Measurements from ENCODE around the gene METTL26.

DNA sequence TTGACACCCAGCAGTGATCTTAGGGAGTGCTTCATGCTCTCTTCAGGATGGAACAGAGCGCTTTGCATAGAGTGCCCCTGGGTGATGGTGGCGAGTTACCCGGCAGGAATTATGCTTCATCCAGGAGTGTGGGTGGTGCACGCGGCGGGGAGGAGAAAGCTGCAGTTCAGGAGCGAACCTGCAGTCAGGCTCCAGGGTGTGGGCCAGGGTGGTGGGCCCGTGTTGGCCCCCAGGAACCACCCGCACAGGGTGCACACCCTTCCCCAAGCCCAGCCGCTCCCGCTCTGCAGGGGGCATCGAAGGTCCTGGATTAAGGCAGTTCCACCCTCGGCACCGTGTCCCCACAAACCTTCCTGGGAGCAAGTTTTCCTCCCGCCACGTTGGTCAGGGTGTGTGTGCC, 42.3 kb downstream of the METTL26 start:
- TF ChIP-seq, protein P1, sequence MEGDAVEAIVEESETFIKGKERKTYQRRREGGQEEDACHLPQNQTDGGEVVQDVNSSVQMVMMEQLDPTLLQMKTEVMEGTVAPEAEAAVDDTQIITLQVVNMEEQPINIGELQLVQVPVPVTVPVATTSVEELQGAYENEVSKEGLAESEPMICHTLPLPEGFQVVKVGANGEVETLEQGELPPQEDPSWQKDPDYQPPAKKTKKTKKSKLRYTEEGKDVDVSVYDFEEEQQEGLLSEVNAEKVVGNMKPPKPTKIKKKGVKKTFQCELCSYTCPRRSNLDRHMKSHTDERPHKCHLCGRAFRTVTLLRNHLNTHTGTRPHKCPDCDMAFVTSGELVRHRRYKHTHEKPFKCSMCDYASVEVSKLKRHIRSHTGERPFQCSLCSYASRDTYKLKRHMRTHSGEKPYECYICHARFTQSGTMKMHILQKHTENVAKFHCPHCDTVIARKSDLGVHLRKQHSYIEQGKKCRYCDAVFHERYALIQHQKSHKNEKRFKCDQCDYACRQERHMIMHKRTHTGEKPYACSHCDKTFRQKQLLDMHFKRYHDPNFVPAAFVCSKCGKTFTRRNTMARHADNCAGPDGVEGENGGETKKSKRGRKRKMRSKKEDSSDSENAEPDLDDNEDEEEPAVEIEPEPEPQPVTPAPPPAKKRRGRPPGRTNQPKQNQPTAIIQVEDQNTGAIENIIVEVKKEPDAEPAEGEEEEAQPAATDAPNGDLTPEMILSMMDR (conservative IDR thresholded peaks at IDR 0.05; ENCODE audit: low read depth, low read length): no peak
- TF ChIP-seq POLR2A (IDR thresholded peaks at IDR 0.05; ENCODE audit: low read depth, low read length): no peak

Measured in IMR-90 (cell line).